ENCODE data around the gene SETBP1. TPM values are rescaled to one million over a fixed set of nuclear protein-coding genes. Genes with fewer than 3 reads are reported as not detected.

Gene SETBP1
- total RNA-seq, 1 donor from 2014 or later: 51.0 TPM

DNA sequence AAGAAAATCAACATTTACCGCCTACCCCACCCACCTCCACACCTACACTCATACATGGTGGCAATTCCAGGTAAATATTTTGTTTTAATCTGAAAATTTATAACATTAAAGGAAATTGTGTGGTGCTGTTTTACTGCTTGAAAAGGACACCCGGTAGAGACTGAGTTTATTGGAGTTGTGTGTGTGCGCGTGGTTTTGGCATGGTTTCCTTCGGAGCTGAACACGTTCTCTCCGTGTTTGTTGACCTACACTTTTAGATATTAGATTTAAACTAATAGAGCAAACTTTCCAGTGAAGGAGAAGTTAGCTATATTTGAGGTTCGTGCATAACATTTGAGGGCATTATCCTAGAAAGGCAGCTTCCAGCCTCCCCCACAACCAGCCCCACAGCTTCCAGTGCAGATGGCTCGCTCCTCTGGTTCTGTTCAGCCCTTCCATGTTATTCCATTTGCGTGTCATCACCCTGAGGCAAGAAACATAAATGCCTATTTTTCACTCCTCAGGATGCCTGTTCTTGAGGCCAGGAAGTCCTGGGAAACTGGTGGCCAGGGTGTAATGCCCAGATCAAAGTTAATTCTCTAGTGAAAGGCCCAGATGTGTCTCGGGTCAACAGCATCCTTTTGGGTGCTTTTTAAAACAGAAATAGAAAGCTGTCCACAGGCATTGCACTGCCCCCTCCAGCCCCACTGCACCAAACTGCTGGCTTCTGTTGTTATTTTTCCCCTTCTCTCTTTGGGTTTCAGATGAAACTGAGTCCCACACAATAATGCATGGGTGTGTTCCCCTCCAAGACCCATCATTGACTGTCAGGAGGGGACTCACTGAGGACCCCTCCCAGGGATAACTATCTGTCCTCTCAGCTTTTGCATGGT, 190.2 kb downstream of the SETBP1 start:
- no peak for DNase-seq (ENCODE audit: low spot score)

DNA sequence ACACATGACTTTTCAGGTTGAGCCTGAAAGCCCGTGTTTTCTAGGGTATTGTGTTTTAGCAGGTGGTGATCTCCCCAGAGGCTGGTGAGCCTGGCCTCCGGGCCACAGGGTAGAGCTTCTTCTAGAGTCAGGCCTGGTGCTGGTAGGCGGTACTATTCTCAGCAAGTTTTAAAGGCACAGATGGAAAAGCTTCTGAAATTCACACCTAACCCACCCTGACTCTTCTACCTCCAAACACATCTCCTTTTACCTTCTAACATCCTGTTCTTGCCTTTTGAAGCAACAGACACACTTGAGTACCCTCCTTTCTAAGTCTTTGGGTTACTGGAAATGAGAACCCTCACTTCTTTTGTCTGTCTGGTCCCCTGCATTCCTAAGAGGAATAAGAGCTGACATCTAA, 191.1 kb downstream of the SETBP1 start:
- DNase-seq (ENCODE audit: low spot score): no peak

DNA sequence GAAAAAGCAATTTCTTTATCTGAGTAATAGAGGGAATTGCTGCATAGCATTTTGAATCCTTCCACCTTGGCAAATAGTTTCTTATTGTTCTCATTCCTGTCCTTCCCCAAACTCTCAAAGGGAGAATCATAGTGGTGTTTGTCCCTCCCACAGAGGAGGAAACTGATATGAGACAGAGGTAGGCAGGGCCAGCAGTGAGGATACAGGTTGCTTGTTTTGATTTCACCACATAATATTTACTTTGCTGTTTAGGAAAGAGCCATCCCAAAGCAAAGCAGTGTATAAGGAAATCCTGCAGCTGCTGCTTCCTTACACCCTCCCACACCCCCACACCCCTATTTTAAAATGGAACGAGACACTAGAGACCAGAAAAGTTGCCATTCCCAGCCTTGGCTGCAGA, 195.3 kb downstream of the SETBP1 start:
- DNase-seq (ENCODE audit: low spot score): no peak

DNA sequence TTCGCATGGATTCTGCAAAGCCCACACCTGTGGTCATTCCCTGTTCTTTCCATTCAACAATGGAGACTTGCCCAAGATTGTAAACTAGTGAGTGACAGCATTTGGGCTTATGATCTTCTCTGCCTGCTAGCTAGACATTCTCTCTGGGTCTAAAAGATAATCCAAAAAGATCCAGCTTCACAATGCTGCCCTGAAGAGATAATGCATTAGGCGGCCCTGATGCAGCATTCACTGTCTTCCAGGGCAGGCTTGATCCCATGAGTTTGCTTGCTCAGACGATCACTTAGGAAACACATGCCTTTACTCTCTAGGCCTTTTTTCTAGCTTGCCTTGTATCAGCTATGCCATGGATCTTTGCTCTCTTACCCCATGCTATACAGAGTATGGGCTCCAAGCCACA, 196.1 kb downstream of the SETBP1 start:
- DNase-seq (ENCODE audit: low spot score): no peak

DNA sequence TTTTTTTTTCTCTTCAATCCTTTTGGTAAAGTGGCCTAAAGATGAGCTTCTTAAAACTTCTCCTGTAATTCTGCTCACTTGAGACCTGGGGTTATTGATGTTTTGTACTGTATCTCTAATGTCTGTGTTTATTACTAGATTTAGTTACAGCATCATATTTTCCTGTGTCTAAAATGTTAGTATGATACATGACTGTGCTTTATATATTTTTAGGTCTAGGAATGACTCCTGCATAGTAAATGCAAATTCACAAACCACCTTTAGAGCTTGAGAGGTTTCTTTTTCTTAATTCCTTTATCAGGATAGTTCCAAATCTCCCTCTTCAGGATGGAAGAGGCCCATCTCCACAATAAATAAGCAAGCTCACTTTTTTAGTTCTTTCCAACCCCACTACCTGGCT, 197.6 kb downstream of the SETBP1 start:
- no peak for DNase-seq (ENCODE audit: low spot score)

DNA sequence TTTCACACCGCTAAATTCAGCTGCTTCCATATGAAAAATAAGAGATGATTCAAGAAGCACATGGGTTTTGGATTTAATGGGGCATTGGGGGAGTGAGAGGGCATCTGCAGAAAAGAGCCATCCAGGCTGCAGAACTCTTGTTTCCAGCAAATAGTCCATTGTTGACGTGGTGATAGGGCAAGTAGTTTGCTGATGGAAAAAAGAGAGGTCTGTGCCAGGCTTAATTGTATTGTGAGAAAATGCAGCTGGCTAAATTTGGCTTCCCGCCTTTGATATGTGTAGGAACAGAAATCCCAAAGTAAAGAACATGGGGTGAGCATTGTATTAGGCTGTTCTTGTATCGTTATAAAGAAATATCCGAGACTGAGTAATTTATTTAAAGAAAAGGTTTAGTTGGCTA, 199.5 kb downstream of the SETBP1 start:
- no peak for DNase-seq (ENCODE audit: low spot score)

DNA sequence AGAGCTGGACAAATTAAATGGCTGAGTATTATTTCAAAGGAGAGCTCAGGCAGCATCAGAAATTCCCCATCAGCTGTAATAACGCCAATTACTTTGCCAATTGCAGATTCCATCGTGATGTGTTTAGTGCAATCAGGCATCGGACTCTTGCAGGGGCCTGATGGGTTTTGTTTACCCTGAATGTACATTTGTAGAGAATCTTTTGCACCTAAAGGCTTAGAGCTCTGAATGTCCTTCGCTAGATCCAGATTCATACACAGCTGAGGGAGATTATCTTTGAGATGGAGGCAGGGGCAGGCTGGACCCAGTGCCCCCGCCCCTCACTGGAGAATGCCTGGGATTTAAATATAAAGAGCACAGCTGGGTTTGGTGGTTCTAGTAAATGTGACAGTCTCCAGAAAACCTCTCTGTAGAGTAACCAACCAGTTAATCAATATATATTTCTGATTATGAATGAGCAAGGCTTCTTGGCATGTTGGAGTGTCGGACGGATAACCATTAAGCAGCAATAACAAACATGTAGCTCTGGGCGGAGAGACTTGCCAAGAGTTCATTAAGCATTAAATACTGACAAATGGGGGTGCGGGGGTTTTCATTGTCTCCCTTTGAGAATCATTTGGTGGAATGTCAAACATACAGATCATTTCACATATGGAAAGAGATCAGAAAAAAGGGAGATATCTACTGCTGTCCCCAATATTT, 200.9 kb downstream of the SETBP1 start:
- DNase-seq (ENCODE audit: low spot score): no peak

DNA sequence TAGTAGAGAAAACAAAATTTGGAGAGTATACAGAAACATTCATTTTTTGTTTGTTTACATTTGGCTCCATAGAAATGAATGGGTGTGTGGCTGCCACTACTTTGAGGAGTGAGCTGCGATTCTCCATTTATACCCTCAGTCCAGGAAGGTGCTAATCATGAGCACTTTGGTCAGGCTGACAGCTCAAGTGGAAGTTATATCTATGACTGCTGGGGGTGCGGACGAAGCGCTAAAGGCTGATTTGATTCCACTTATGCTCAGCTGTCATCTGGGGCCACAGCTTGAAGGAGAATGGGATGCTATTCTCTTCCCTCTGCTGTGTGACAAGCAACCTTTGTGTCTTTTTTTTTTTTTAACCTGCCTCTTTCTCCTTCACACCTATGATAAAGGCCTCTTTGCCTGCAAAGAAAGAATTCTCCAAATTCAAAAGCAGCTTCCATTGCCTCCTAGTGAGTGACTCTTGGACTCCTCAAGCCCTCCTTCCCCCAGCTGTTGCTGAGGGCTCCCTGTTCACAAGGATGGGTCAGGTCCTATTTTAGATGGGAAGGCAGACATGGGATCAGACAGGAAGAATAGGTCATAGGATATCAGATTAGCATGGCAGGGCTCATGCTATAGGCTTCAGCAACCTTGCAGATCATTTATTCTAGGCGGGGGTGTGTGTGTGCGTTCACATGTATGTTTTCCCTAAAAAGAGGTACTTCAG, 201.6 kb downstream of the SETBP1 start:
- DNase-seq (ENCODE audit: low spot score): no peak

DNA sequence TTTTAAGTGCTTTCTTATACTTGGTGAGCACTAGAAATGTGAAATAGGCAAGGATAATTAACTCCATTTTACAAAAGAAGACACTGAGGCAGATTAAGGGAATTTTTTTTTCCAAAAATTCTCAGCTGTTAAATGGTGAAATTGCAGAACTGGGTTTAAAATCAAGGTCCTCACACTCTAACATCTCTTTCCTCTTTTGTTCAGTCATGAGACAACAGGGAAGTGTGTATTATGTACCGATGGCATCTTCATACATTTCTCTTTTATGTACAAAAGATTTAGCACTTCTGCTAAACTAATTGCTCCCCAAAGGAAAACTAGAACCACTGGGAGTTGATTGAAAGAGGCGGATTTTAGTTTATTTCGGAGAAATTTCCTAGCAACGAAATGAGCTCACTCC, 203.0 kb downstream of the SETBP1 start:
- no peak for DNase-seq (ENCODE audit: low spot score)

DNA sequence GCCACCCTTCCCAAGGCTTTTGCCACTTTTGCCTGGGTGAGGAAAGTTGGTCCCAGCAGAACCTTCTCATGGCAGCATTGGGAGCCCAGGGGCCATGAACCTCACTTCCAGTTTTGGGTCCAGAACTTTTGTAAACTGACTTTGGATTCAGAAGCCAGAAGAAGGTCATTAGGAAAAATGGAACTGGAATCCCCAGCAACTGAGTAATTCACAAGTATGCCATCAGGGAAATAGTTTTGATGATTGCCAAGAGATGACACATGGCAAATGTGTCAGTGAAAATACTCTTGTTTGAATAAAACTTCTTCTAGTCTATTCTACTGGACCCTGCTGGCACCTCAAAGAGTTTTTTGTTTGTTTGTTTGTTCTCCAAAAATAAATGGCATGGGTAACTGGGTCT, 203.7 kb downstream of the SETBP1 start:
- DNase-seq (ENCODE audit: low spot score): no peak

DNA sequence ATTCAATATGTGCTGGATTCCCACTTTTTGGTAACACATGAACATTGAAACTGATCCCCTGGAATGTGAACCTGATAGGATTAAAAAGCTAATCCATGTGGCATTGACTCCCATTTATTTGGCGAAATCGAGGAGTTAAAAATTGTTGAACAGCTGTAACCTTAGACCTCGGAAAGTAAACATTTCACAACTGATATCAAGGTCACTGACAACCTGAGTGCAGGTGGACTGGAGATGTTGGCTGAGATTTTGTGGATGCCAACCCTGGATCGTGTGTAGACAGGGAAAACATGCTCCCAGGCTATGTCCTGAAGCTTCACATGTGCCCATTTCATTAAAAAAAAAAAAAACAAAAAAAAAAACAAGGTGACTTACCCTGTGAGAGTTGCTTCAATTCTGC, 204.8 kb downstream of the SETBP1 start:
- DNase-seq (ENCODE audit: low spot score): no peak

DNA sequence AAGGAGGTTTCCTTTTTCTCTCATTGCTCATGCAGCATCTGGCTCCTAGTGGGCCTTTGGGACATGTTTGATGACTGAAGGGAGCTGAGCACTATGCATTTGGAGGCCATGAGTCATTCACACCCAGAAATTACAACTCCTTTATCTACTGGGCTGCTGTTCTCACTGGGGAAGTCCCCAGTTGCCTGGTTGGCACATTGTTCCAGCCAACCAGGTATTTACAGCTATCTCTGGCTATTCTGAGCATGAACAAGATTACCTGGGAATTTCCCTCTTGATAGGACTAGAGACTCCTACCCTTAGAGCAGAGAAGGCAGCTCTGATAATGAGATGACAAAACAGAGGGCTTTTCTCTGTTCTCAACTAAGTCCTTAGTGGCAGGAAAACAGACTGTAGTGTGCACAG, 206.5 kb downstream of the SETBP1 start:
- DNase-seq (ENCODE audit: low spot score): no peak

DNA sequence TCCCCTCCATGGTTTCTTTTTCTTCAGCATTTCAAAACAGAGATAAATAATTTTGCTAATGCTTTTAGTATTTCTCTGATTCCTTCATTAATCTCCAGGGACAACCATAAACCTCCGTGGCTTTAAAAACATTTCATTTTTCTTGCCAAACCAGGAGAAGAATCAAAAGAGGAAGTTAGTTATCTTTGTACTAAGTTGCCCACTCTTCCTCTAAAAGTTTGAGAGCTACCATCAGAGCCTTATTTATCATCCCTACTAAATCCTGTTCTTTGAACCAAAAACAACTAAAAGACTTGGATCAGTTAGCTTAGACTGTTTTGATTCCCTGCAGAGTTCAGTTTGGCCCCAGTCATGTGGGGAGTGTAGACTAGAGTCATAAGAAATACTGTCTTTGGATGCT, 208.4 kb downstream of the SETBP1 start:
- no peak for DNase-seq (ENCODE audit: low spot score)

DNA sequence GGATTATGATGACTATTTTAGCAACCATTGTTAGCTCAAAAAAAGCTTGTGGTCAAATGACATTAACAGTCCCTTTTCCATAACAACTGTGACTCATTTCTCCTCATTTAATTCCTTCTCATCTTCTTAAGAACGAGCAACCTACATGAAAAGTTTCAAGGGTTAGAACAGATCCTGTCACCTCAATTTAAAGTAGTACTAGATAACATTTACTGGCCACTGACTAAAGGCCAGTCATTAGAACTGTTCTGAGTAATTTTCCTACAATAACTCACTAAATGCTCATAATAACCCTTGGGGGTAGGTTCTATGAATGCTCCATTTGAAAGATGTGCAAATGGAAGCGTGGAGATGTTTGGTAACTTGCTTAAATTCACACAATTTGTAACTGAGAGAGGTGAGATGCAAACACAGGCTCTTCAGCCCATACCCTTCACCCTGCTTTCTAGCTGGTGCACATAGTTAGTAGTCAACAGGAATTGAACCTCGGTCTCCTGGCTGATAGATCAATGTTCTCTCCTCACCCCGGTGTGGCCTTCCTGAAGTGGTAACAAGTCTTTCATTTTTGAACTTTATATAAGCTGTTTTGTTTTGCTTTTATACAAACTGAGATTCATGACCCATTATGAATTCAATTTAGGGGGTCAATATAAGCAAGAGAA, 212.5 kb downstream of the SETBP1 start:
- no peak for DNase-seq (ENCODE audit: low spot score)

DNA sequence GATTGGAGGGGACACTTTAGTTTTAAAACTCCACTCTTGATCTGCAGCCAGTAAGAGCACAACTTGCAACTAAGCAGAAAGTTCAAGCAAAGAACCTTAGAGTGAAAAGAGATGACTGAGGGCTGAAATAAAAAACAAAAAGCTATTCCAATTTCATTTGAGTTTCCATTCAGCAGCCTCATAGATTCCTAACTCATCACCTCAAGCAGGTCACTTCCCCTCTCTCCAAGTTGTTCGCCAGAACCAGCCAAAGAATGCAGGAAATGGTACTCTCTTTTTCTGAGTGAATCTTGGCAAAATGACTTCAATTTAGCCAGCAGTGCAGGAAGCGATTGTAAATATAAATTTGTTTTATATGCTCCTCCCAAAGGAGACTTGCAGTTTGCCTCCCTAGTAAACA, 213.3 kb downstream of the SETBP1 start:
- no peak for DNase-seq (ENCODE audit: low spot score)

DNA sequence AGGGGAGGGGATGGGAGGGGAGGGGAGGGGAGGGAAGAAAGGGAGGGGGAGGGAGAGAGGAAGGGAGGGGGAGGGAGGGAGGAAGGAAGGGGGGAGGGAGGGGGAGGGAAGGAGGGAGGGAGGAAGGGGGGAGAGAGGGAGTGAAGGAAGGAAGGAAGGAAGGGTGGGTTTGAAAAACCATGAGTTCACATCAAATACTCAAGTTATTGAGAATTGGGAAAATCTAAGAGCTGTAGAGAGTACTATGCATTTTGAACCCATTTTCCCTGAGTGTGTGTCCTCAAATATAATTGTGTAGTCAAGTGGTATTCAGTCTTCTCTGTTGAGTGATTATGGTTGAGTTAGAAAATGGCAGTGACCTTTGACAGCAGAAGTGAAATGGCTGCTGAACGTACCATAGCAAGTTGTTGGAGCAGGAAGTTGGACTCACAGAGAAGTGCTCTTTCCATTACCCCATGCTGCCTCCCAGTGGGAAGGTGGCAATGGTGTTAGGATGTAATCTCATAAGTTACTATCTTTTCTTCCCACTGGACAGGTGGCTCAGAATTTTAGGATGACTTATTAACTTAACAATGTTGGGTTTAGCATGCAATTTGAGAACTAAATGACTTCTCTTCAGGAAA, 214.6 kb downstream of the SETBP1 start:
- DNase-seq (ENCODE audit: low spot score): no peak

DNA sequence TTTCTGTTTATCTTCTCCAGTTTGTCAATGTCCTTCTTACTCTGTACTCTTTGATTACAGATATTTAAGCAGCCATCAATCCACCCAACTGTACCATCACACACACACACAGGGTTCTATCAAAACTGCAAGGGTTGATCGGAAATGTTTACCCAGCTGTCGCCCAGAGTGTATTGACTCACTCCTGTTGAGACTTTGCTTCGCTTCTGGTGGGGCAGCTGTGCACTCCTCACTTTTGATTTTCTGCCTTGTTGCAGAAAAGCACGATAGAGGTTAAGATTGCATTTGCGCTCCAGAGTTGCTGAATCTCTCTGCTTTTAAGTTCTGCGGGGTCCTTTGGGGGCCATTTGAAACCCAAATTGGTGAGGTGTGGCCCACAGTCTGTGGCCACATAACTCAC, 216.2 kb downstream of the SETBP1 start:
- DNase-seq (ENCODE audit: low spot score): no peak

DNA sequence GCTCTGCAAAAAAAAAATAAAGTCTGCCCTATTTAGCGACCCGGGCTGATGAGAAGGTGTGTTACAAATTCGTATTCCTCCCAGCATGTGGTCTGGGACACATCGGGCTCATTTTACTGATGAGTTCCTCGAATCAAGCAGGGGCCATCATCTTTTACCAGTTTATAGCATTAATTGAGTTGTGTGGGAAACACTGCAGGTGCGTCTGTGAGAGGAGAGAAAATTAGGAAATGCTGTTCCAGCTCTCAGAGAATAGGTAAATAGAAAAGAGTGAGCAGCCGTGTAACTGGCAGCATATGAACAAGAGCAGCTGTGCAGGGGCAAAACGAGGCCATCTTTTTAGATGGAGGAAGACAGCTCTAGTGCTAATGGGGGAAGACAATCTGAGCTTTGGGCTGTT, 216.7 kb downstream of the SETBP1 start:
- no peak for DNase-seq (ENCODE audit: low spot score)

DNA sequence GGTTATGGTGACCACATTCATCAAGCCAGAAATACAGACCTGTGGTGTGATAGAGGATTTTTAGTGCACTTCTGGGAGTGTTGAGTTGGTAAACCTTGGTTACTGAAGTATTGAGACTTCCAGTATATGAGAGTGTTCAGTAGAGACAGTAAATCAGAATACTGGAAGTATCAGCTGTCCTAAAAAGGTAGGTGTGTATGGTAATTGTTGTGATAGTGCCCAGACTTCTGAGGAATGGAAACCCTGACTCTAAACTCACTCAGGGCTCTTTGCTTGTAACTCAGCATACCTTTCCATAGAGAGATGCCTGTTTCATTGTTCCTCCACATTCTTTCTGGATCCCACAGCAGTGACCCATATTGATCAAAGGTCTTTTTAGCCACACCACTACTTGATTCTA, 217.1 kb downstream of the SETBP1 start:
- no peak for DNase-seq (ENCODE audit: low spot score)

DNA sequence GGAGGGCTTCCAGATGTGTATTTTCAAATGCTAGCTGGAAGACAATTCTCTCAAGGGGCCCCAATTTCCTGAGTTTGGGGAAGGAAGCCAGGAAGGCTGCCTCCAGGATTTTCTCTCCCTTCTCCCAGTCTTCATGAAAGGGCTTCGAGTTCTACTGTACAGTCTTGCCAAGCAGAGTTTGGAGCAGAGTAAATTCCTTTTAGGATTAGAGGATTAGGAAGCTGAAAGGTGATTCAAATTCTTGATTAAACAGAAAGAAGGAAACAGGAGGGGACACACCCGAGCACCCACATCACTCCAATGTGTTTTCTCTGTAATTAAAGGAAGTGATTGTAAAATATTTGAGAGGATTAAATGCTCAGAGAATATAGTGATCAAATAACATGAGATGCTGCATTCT, 217.8 kb downstream of the SETBP1 start:
- DNase-seq (ENCODE audit: low spot score): no peak

DNA sequence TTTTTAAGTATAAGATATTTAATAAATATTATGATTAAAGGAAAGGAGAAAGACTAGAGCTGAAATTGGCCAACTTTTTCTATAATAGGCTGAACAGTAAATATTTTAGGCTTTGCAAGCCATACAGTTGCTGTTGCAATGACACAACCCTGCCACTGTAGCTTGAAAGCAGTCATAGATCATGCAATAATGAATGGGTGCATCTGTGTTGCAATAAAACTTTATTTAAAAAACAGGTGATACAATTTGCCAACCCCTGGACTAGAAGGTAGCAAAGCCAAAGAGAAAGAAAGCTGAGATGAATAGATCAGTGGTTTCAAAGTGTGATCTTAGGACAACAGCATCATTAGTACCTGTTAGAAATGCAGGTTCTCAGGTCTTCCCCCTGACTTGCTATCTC, 219.1 kb downstream of the SETBP1 start:
- no peak for DNase-seq (ENCODE audit: low spot score)

DNA sequence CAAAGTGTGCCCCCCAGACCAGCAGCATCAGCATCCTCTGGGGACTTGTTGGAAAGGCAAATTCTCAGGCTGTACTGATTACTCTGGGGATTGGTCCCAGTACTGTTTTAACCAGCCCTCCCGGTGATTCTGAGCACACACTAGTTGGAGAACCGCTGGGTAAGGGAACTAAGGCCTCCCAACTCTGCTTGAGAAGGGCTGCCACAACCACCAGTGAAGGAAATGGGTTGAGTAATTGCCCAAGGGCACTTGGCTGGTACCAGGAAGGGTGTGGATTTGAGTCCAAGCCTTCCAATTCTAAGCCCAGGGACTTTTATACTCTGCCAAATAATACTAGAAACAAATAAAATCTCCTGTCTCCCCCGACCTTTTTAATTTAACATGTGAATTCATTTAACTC, 219.9 kb downstream of the SETBP1 start:
- DNase-seq (ENCODE audit: low spot score): no peak
